ENCODE measurements around the gene C1orf141. TPM values are rescaled to one million over a fixed set of nuclear protein-coding genes. Genes with fewer than 3 reads are reported as not detected.

C1orf141 gene
- total RNA-seq, 4 donors from 2014 or later = not detected

GRCh38 chr1:67058761-67059160, 76.0 kb downstream of the C1orf141 start:
- 69% methylated on average over 3 of the region's 3 CpGs; no CpG with 5 or more reads in 1 of the 2 donors for WGBS, 2 donors (ENCODE audit: low coverage in 1 of 2)
- H3K27ac ChIP-seq = no peak overlapping the region
- H3K4me1 ChIP-seq = peaks cover 0 to 6% (median 0%) of the 10 kb centered on the region in 4 donors
- no peaks in the 10 kb centered on the region for H3K36me3 ChIP-seq
- DNase-seq = no peak
- no peaks in the 10 kb centered on the region for H3K9me3 ChIP-seq
- in situ Hi-C loops (cut with MboI; ENCODE audit: low pct_ligation_motif_present in 1 of 4, low pct_unique_long_range_greater_than_20kb in 1 of 4, low sequenced_read_pairs in 3 of 4) (no loop called here), intact Hi-C loops (cut with DNase I; ENCODE audit: low total_unique reads) (no loop called here)
- TF ChIP-seq CTCF (IDR thresholded peaks at IDR 0.05) (no peak), EP300 (IDR thresholded peaks at IDR 0.05; ENCODE audit: low read depth) (no peak), POLR2A (IDR thresholded peaks at IDR 0.05) (no peak), POLR2AphosphoS5 (IDR thresholded peaks at IDR 0.05) (no peak)
- H3K4me3 ChIP-seq = no peak overlapping the region
- no peaks in the 10 kb centered on the region for H3K27me3 ChIP-seq

GRCh38 chr1:67058242-67058641, 76.5 kb downstream of the C1orf141 start:
- Histone ChIP-seq H3K4me1 (peaks cover 0 to 6% (median 0%) of the 10 kb centered on the region in 4 donors), H3K36me3 (no peaks in the 10 kb centered on the region), H3K27ac (no peak overlapping the region), H3K4me3 (no peak overlapping the region), H3K27me3 (no peaks in the 10 kb centered on the region), H3K9me3 (no peaks in the 10 kb centered on the region)
- WGBS, 2 donors (ENCODE audit: low coverage in 1 of 2) = 44 to 73% methylated on average over 1 of the region's 1 CpG
- DNase-seq = no peak
- TF ChIP-seq POLR2A (IDR thresholded peaks at IDR 0.05) = no peak
- TF ChIP-seq CTCF (IDR thresholded peaks at IDR 0.05) = no peak
- no peak for TF ChIP-seq EP300 (IDR thresholded peaks at IDR 0.05; ENCODE audit: low read depth)
- TF ChIP-seq POLR2AphosphoS5 (IDR thresholded peaks at IDR 0.05) = no peak
- intact Hi-C loops (cut with DNase I; ENCODE audit: low total_unique reads) (no loop called here), in situ Hi-C loops (cut with MboI; ENCODE audit: low pct_ligation_motif_present in 1 of 4, low pct_unique_long_range_greater_than_20kb in 1 of 4, low sequenced_read_pairs in 3 of 4) (no loop called here)

GRCh38 chr1:67053785-67054772, 80.7 kb downstream of the C1orf141 start, which contains the start of gene SLC35D1:
Gene SLC35D1, minus strand, starts transcription at chr1:67054148. Its CDS starts 135 bp downstream, at chr1:67054013.
- Histone ChIP-seq H3K9me3 (no peaks in the 10 kb centered on the region), H3K27ac (peak within 1 kb of the TSS; percentile 96 to 99 (median 98)), H3K27me3 (no peaks in the 10 kb centered on the region), H3K36me3 (peaks cover 0 to 10% (median 3%) of the 10 kb centered on the region in 4 donors), H3K4me3 (peak within 1 kb of the TSS; percentile 81 to 88 (median 84)), H3K4me1 (peaks cover 0 to 39% (median 22%) of the 10 kb centered on the region in 4 donors)
- intact Hi-C loops (cut with DNase I; ENCODE audit: low total_unique reads) (loop anchor here (5.0 kb wide), 1 partner anchor 57 kb away; no protein-coding TSS in a partner anchor), in situ Hi-C loops (cut with MboI; ENCODE audit: low pct_ligation_motif_present in 1 of 4, low pct_unique_long_range_greater_than_20kb in 1 of 4, low sequenced_read_pairs in 3 of 4) (no loop called here)
- peak; percentile 87 for DNase-seq
- TF ChIP-seq POLR2A (IDR thresholded peaks at IDR 0.05) (peak; percentile 88), POLR2AphosphoS5 (IDR thresholded peaks at IDR 0.05) (peak; percentile 38 to 91 (median 68)), EP300 (IDR thresholded peaks at IDR 0.05; ENCODE audit: low read depth) (no peak)
- 0 to 10% methylated on average over 3 to 39 of the region's 73 CpGs for WGBS, 2 donors (ENCODE audit: low coverage in 1 of 2)

GRCh38 chr1:67053535-67053784, 81.3 kb downstream of the C1orf141 start:
- H3K36me3 ChIP-seq = peaks cover 0 to 16% (median 7%) of the 10 kb centered on the region in 4 donors
- no peaks in the 10 kb centered on the region for H3K9me3 ChIP-seq
- 1% methylated on average over 11 of the region's 34 CpGs; no CpG with 5 or more reads in 1 of the 2 donors for WGBS, 2 donors (ENCODE audit: low coverage in 1 of 2)
- H3K27ac ChIP-seq = peak overlapping the region; percentile 96 to 99 (median 98)
- no peaks in the 10 kb centered on the region for H3K27me3 ChIP-seq
- peak overlapping the region; percentile 81 to 88 (median 84) for H3K4me3 ChIP-seq
- DNase-seq = peak; percentile 79
- peaks cover 0 to 39% (median 22%) of the 10 kb centered on the region in 4 donors for H3K4me1 ChIP-seq
- in situ Hi-C loops (cut with MboI; ENCODE audit: low pct_ligation_motif_present in 1 of 4, low pct_unique_long_range_greater_than_20kb in 1 of 4, low sequenced_read_pairs in 3 of 4) (no loop called here), intact Hi-C loops (cut with DNase I; ENCODE audit: low total_unique reads) (loop anchor here (5.0 kb wide), 1 partner anchor 56 kb away; no protein-coding TSS in a partner anchor)
- no peak for TF ChIP-seq POLR2AphosphoS5 (IDR thresholded peaks at IDR 0.05)
- TF ChIP-seq EP300 (IDR thresholded peaks at IDR 0.05; ENCODE audit: low read depth) = no peak

Data from transverse colon (tissue), 4 donors.